B cell (primary cell): ENCODE data around the gene STX12. TPM values are rescaled to one million over a fixed set of nuclear protein-coding genes. Genes with fewer than 3 reads are reported as not detected.

Experiments
- ATAC-seq: fragments of 200-7000 bp; cut with Tn5 transposase; one replicate; pipeline ENCODE4 v1.10.0; 2021; ENCODE audit warnings: low read depth, mild to moderate bottlenecking, moderate number of reproducible peaks, moderate library complexity
- CTCF ChIA-PET: fragments of 350-600 bp; sonication (Branson Sonifier 250); formaldehyde crosslinking; loops from one replicate; lab custom pipeline; 2021; ENCODE audit warnings: antibody characterized with exemption, inconsistent platforms; lab: Charles Lee
- POLR2A ChIA-PET: fragments of 350-600 bp; sonication (Branson Sonifier 250); formaldehyde crosslinking; loops from one replicate; lab custom pipeline; 2021; ENCODE audit warnings: antibody characterized with exemption; lab: Charles Lee
- DNase-seq: peaks from one replicate; pipeline ENCODE4 v3.0.0; 2013
- H2AFZ ChIP-seq: 2 replicates; pipeline ENCODE4 v1.6.1; 2012; ENCODE audit warnings: mild to moderate bottlenecking, low read depth, low read length; ENCODE audit not compliant: insufficient read depth, poor library complexity, severe bottlenecking
- H3K27ac ChIP-seq, 2 donors: 1 replicate in 1 of 2; 2 replicates in 1 of 2; pipeline ENCODE4 v1.5.1; 2012 to 2013; ENCODE audit warnings: low read length in 2 of 2, mild to moderate bottlenecking in 2 of 2, moderate library complexity in 1 of 2
- H3K27me3 ChIP-seq, 4 experiments: fragments of 200-600 bp in 1 of 4; sonication (generic) in 1 of 4; replicated peaks in 1 of 4; 1 replicate in 2 of 4; 2 replicates in 2 of 4; pipeline versions ENCODE4 v1.6.1 to v1.7.0; 2013 to 2016; ENCODE audit warnings: low read length in 3 of 4, mild to moderate bottlenecking in 2 of 4, mixed read lengths in 1 of 4, moderate library complexity in 1 of 4; ENCODE audit not compliant: insufficient read depth in 4 of 4, control insufficient read depth in 3 of 4; ENCODE audit errors: control extremely low read depth in 1 of 4
- H3K36me3 ChIP-seq, 2 experiments: replicated peaks in 1 of 2; 1 replicate in 1 of 2; 2 replicates in 1 of 2; pipeline versions ENCODE4 v1.6.1 to v1.7.1; 2013; ENCODE audit warnings: low read length in 1 of 2; ENCODE audit not compliant: insufficient read depth in 2 of 2, control insufficient read depth in 1 of 2; ENCODE audit errors: control extremely low read depth in 1 of 2, extremely low read depth in 1 of 2
- H3K4me1 ChIP-seq, 2 donors: fragments of 200-600 bp in 1 of 2; sonication (generic) in 1 of 2; 1 replicate in 1 of 2; 2 replicates in 1 of 2; pipeline versions ENCODE4 v1.5.1 to v1.6.1; 2013 to 2017; ENCODE audit warnings: low read length in 2 of 2; ENCODE audit not compliant: control insufficient read depth in 2 of 2, insufficient read depth in 2 of 2
- H3K4me2 ChIP-seq: replicated peaks from 2 replicates; pipeline ENCODE3; 2012; ENCODE audit warnings: mild to moderate bottlenecking, low read depth, low read length; ENCODE audit not compliant: poor library complexity, severe bottlenecking
- H3K4me3 ChIP-seq, 5 experiments: fragments of 200-600 bp in 1 of 5; sonication (generic) in 1 of 5; 1 replicate in 3 of 5; 2 replicates in 2 of 5; pipeline versions ENCODE4 v1.5.1 to v1.7.0; 2011 to 2016; ENCODE audit warnings: low read length in 4 of 5, mild to moderate bottlenecking in 4 of 5, low read depth in 2 of 5, control low read depth in 1 of 5, moderate library complexity in 1 of 5; ENCODE audit not compliant: insufficient read depth in 1 of 5; ENCODE audit errors: control extremely low read depth in 1 of 5, extremely low read depth in 1 of 5
- H3K79me2 ChIP-seq: fragments of 200-600 bp; sonication (generic); one replicate; pipeline ENCODE4 v1.6.0; 2016; ENCODE audit warnings: low read length; ENCODE audit not compliant: control insufficient read depth, insufficient read depth
- H3K9ac ChIP-seq: fragments of 200-600 bp; sonication (generic); 2 replicates; pipeline ENCODE4 v1.6.1; 2017; ENCODE audit warnings: mild to moderate bottlenecking, low read length, moderate library complexity
- H3K9me3 ChIP-seq, 3 donors: one replicate each; pipeline versions ENCODE4 v1.6.1 to v1.7.1; 2013; ENCODE audit warnings: low read length in 2 of 3; ENCODE audit not compliant: control insufficient read depth in 2 of 3, insufficient read depth in 1 of 3; ENCODE audit errors: control extremely low read depth in 1 of 3
- H4K20me1 ChIP-seq: 2 replicates; pipeline ENCODE4 v1.6.0; 2012; ENCODE audit warnings: mild to moderate bottlenecking, low read length; ENCODE audit not compliant: insufficient read depth, control insufficient read depth, poor library complexity, severe bottlenecking
- H3K27ac Mint-ChIP-seq: one replicate; pipeline ENCODE4 v1.8.0; 2021; ENCODE audit warnings: mixed read lengths
- H3K27me3 Mint-ChIP-seq: one replicate; pipeline ENCODE4 v1.8.0; 2021; ENCODE audit warnings: mixed read lengths
- H3K4me1 Mint-ChIP-seq: one replicate; pipeline ENCODE4 v1.8.0; 2021; ENCODE audit warnings: mixed read lengths
- H3K4me3 Mint-ChIP-seq: one replicate; pipeline ENCODE4 v1.8.0; 2021; ENCODE audit warnings: mixed read lengths
- H3K9me3 Mint-ChIP-seq: one replicate; pipeline ENCODE4 v1.8.0; 2022; ENCODE audit warnings: mixed read lengths; ENCODE audit not compliant: insufficient read depth
- EZH2 ChIP-seq: IDR thresholded peaks from 2 replicates; pipeline ENCODE4 v1.6.1; 2012; ENCODE audit warnings: borderline replicate concordance, low read depth, mild to moderate bottlenecking, moderate library complexity, low read length; ENCODE audit not compliant: insufficient read depth, poor library complexity, severe bottlenecking
- WGBS: methylation state at CpG from one replicate; pipeline ENCODE4 v1.1.5; 2013; ENCODE audit warnings: missing lambda C conversion rate; ENCODE audit not compliant: insufficient coverage; 5-methylcytosine and 5-hydroxymethylcytosine counted together
- intact Hi-C: fragments of 100-400 bp; cut with micrococcal nuclease; formaldehyde crosslinking; loops from one replicate; pipeline ENCODE4 v1.10.0; 2022
- polyA plus RNA-seq: library from polyadenylated mRNA; depleted of rRNA; stranded (reverse); fragments of >200 nt; gene quantifications from 2 replicates; pipeline ENCODE4 v1.2.3, GENCODE V29; 2012
- total RNA-seq, 2 donors: library from RNA; stranded (reverse); fragments of 120-200 nt in 1 of 2; gene quantifications; 1 replicate in 1 of 2; 2 replicates in 1 of 2; pipeline versions ENCODE4 v1.2.3 to v1.2.4, GENCODE V29; 2013 to 2022
- TF ChIP-seq, protein P1 (sequence below): fragments of 200-600 bp; IDR thresholded peaks from one replicate; pipeline ENCODE4 v1.8.0; 2022; ENCODE audit warnings: antibody characterized with exemption, mild to moderate bottlenecking

Gene STX12
- total and polyA plus RNA-seq, 2 donors (not counting 1 experiment from before 2014, with no cell fraction given) = 20.5 to 36.4 TPM

DNA sequence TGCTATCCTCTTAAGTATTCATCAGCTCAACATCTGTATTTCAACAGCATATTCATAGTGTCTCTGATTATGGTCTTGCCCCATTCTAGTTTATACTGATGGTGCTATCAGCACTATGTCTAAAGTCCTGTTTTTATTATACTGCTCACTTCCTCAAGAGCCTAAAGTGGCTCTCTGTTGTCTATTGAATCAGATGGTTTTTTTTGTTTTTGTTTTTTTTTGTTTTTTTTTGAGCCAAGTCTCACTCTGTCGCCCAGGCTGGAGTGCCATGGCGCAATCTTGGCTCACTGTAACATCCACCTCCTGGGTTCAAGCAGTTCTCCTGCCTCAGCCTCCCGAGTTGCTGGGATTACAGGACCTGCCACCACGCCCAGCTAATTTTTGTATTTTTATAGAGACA, 6.1 kb downstream of the STX12 start:
- peaks cover 2 to 12% of the 10 kb centered on the region in 2 donors for H3K4me1 ChIP-seq
- H3K4me2 ChIP-seq = no peak overlapping the region
- no peak overlapping the region for H3K27ac ChIP-seq
- intact Hi-C loops = no loop called here
- DNase-seq = no peak
- no peak for ATAC-seq
- H3K27me3 ChIP-seq = no peaks in the 10 kb centered on the region
- peaks cover 32% of the 10 kb centered on the region for H3K4me1 Mint-ChIP-seq
- ChIA-PET CTCF (no interaction called here), POLR2A (no interaction called here)
- no peak overlapping the region for H3K4me3 ChIP-seq
- WGBS = 100% methylated on average over 2 of the region's 4 CpGs
- H3K27ac Mint-ChIP-seq = no peak overlapping the region
- H3K79me2 ChIP-seq = peaks cover 93% of the 10 kb centered on the region
- no peak overlapping the region for H2AFZ ChIP-seq
- H3K9ac ChIP-seq = no peak overlapping the region
- H3K9me3 ChIP-seq = no peaks in the 10 kb centered on the region
- no peak overlapping the region for H3K4me3 Mint-ChIP-seq
- peaks cover 24% of the 10 kb centered on the region for H4K20me1 ChIP-seq
- peaks cover 0 to 11% of the 10 kb centered on the region in 2 experiments for H3K36me3 ChIP-seq
- no peaks in the 10 kb centered on the region for H3K27me3 Mint-ChIP-seq
- no peaks in the 10 kb centered on the region for H3K9me3 Mint-ChIP-seq
- TF ChIP-seq, protein P1, sequence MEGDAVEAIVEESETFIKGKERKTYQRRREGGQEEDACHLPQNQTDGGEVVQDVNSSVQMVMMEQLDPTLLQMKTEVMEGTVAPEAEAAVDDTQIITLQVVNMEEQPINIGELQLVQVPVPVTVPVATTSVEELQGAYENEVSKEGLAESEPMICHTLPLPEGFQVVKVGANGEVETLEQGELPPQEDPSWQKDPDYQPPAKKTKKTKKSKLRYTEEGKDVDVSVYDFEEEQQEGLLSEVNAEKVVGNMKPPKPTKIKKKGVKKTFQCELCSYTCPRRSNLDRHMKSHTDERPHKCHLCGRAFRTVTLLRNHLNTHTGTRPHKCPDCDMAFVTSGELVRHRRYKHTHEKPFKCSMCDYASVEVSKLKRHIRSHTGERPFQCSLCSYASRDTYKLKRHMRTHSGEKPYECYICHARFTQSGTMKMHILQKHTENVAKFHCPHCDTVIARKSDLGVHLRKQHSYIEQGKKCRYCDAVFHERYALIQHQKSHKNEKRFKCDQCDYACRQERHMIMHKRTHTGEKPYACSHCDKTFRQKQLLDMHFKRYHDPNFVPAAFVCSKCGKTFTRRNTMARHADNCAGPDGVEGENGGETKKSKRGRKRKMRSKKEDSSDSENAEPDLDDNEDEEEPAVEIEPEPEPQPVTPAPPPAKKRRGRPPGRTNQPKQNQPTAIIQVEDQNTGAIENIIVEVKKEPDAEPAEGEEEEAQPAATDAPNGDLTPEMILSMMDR = no peak
- no peak for TF ChIP-seq EZH2

DNA sequence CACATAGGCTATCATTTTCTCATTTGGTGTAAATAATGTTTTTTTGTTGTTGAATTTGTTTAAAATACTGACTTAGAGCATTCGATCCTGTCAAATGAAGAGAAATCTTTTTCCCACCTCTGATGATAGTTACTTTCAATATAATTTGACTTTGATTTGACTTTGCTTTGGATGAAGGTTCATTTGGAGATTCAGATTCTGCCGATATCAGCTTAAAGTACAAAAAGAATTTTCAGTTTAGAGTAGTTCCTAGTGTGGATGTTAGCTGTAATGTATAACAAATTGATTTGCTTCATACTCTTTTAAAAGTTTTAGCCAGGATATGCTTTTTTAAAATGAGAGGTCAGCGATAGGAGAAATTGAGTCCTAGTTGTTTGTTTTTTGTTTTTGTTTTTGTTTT, 9.9 kb downstream of the STX12 start:
- Histone ChIP-seq H3K27me3 (no peaks in the 10 kb centered on the region), H3K79me2 (peaks cover 78% of the 10 kb centered on the region), H3K27ac (no peak overlapping the region), H3K4me3 (no peak overlapping the region), H2AFZ (no peak overlapping the region), H4K20me1 (peaks cover 30% of the 10 kb centered on the region), H3K9me3 (no peaks in the 10 kb centered on the region), H3K36me3 (peaks cover 1 to 6% of the 10 kb centered on the region in 2 experiments), H3K9ac (no peak overlapping the region), H3K4me2 (no peak overlapping the region), H3K4me1 (no peaks in the 10 kb centered on the region)
- WGBS = 100% methylated on average over 1 of the region's 3 CpGs
- DNase-seq (no peak), ATAC-seq (no peak)
- ChIA-PET CTCF (interaction anchor here (0.6 kb wide), 1 partner anchor 1113 kb away, joined by 4 read pairs; no protein-coding TSS in a partner anchor), POLR2A (interaction anchor here (1.8 kb wide), 1 partner anchor 10 kb away, joined by 4 read pairs; the partner anchor contains the start of gene STX12)
- Mint-ChIP-seq H3K4me1 (peaks cover 24% of the 10 kb centered on the region), H3K9me3 (no peaks in the 10 kb centered on the region), H3K27me3 (no peaks in the 10 kb centered on the region), H3K4me3 (no peak overlapping the region), H3K27ac (no peak overlapping the region)
- no peak for TF ChIP-seq EZH2
- TF ChIP-seq, protein P1 = no peak
- intact Hi-C loops = no loop called here
